DMS153 treated with DMSO at 0.1 percent for 48 hours (cell line): ENCODE measurements around the gene CSMD2.

Experiments used
- DNase-seq: peaks from one replicate; lab custom pipeline; 2025; ENCODE audit not compliant: unreplicated experiment; lab: John Stamatoyannopoulos, UW

Gene CSMD2

DNA sequence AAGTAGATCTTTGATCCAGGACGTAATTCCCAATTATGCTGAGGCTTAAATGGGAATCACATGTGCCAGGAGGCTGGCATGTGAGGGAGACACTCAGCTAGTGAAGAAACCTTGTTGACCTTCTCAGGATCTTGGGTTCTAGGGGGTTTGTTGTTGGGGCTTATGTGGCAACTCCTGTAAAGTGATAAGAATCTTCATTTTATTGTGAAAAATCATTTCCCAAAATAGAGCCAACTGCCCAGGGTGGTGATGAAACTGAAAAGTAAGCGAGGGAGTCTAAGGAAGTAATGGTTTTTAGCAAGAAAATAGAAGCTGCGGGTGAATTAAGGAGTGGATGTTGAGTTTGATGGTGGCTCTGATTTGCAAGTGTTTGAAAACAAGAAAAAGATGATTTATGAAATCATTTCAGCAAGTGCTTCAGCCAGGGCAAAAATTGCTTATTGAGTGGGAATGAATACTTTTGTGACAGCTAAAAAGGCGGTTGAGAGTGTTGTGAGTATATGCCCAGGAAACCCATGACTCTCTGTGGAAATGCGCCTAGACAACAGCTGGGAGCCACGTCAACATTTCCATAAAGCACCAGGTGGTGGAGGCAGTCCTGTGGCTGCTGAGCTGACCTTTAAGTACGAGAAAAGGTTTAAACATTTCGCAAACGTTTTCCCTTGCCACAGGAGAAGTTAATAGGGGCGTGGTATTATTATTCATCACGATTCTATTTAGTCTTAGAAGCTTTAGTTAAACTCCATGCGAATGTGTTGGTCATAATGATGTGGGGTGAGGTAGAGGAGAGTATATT is 198.5 kb downstream of the CSMD2 start:
- DNase-seq, result no peak

DNA sequence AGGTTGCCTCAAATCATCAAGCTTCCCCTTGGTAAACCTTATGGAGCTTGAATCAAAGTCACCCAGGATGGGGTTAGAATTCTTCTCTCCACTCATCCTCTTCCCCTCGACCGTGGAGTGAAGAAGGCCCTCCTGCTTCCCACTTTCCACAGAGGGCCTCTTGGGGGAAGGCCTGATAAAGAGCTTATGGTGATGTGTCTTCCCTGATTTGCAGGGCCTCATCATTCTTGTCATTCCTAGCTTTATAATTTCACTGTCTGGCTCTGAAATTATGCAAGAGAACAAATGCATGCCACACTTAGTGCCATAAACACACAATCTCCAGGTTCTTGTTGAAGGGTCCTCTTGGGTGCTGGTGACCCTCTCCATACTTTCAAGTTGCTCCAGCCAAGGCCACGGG is 199.9 kb downstream of the CSMD2 start:
- no peak for DNase-seq

DNA sequence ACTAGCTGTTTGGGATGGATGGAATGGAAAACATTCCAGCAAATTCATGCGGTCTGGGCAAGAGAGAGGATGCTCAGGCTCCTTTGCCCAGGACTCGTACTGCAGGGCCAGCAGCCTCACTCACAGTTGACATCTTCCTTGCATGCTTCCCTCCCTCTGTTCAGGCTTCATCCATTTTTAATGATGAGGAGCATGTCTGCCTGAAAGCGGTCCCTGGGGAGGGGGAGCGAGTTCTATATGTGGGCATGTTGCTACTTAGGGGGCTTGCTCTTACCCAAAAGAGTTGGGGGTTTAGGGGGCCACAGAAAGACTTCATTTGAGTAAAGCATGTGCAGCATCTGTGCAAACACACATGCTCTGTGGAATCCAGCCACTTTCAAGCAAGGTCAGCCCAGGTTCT is 203.0 kb downstream of the CSMD2 start:
- DNase-seq, result no peak

DNA sequence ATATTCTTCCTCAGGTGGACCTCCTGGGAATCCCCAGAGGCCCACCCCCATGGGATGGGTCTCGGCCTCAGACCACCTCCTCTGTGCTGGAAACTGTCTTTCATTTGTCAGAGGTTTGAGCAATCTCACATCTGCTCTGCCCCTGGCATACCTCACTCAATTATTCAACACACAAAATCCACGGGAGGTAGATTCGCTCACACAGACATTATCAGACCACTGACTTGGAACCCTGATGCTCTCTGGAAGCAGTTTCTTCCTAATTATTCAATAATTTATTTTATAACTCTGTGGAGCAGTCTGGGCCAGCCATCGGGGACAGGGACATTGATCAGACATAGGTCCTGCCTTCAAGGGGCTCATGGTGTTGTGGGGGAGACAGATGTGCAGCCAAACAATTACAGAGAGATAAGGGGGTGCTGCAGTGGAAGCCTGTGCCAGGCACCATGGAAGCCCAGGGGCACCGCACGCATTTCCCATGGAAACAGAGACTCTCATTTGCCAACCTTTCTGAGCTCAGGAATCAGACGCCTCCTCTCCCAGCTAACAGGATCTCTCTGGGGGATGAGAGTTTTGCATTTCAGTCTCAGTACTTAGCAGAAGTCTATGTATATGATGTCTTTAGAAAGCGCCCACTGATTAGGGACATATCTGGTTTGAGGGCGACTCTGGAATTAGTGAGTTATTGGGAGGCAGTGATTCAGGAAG is 204.7 kb downstream of the CSMD2 start:
- no peak for DNase-seq

DNA sequence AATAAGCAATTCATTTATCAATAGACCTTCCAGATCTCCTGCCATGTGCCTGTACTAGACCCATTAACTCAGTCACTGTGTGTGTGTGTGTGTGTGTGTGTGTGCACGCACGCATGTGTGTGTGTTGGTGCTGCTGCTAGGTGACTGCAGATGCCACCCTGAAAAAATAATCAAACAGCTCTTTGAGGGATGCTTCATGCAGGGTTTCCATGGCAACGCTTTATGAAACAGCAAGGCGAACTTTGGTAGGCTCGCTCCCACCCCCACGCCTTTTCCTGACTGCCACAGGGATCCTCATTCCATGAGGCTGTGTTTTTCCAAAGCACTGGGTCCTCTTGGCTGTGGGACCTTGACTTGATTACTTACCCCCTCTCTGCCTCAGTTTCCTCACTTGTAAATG is 207.2 kb downstream of the CSMD2 start:
- DNase-seq, result no peak

DNA sequence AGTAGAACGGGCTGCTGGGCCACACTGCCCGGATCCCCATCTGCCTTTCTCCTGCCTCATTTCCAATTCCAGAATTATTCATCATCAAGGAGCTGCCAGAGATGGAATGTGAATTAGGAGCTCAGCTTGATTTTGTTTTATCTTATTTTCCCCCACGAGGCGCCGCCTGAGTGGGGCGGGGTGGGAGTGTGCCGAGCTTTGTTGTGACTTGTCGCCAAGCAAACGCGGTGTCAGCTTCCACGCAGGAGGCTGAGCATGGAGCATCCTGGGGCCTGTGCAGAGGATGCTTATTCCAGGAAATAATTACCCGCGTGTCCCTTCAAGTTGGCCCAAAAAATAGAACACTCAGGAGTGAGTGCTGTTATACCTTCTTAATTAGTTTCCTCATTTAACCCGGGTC is 209.9 kb downstream of the CSMD2 start:
- DNase-seq, result no peak

DNA sequence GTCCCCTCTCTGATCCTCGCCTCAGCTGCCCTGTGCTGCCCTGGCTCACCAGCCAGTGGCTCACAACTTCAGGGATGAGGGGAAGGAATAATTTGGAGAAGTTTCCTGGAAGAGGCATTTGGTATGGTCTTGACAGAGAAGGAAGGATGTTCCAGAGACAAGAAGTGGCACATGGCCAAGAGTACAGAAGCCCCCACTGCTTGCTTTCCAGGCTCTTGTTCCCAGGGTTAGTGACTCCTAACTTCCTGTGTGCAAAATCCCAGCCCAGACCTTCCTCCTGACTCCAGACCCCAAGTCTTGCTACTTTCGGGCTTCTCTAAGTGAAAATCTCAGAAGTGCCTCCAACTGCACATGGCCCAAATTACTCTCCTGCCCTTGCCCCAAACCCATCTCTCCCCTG is 215.5 kb downstream of the CSMD2 start:
- DNase-seq, result no peak

DNA sequence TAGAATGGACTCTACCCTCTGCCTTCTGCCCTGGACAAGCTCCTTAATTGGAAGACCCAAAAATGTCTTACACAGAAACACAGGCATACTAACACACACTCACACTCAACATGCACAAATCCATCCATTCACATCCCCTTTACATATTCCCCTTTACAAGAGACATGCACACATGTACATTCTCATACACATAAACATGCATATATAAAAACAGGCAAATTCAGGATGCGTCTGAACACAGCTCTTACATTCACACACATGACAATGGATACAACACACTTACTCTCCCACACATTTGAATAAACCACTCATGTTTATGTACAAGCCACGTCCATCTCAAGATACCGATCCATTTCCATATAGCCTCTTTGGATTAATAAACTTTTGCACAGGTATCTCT is 216.7 kb downstream of the CSMD2 start:
- no peak for DNase-seq

DNA sequence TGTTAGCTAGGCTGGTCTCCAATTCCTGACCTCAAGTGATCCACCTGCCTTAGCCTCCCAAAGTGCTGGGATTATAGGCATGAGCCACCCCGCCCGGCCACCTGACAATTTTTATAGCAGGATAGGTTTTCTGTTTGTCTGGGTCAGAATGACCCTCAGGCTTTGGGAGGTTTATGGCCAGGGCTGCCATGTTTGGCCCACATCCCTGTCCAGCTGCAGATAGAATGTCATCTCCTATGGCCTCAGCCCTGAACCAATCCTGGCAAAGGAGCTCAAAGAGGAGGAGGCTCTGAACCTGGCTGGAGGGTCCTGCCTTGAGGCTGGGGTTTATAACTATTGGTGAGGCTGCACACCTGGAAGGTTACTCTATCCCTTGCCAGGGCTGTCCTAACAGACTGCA is 218.2 kb downstream of the CSMD2 start:
- DNase-seq, result no peak

DNA sequence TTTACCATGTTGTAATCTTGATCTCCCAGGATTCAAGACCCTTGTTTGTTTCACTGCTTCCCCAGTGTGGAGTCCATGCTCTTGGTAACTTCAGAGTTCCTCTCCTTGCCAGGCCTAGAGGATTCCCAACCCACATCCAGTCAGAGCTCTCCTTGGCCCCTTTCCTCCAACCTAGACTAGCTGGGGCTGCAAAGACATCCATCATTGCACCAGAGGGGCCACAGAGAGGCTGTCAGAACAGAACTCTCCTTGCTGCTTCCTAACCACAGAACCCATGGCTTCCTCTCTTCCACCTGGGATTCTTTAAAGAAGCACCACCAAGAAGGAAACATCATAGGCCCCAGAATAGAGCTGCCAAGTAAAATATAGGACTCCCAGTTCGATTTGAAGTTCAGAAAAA is 220.2 kb downstream of the CSMD2 start:
- no peak for DNase-seq

DNA sequence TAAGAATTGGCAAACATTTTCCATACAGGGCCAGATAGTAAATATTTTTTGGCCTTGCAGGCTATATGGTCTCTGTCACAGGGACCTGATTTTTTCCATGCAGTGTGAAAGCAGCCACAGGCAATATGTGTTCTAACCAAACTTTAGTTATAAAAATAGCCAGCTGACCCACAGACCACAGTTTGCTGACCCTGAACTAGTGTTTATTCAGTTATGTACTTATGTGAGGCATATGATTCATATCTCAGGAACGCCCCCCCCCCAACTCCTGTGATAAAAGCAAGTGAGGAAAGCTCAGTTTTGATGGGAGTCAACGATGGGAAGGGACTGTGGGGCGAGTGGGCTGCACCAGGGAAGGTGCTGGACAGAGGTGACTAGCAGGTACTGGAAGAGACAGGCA is 221.1 kb downstream of the CSMD2 start:
- DNase-seq, result no peak

DNA sequence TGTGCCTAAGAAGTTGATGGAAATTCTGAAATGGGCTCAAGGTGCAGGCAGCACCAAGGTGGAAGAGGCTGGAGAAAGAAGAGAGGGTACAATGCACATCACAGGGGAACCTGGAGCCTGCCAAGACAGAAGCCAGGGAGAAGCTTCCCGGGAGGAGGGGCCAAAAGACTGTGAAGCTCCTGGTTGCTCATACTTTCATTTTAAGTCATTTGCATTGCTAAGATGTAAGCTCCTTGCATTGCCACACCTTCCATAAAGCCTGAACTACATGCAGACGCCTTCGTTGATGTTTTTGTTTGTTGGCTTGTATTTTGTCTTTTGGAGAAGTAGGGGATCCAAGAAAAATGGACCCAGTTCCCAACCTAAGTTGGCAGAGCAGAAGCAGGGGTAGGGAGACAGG is 232.2 kb downstream of the CSMD2 start:
- DNase-seq, result no peak

DNA sequence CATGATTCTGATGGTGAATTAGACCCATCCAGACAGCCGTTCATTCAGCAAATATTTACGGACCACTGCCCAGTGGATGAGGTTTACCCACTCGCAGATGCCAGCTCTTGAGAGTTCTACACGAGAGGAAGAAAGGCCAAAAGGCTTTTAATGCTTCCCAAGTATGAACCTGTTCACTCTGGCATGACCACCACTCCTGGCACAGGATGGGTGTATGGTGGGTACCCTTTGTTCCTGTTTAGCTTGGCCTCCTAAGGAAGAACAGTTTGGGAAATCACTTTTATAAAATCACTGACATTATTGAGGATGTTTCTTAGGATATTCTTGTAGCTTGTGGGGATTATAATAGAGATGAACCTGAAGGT is 233.9 kb downstream of the CSMD2 start:
- no peak for DNase-seq

DNA sequence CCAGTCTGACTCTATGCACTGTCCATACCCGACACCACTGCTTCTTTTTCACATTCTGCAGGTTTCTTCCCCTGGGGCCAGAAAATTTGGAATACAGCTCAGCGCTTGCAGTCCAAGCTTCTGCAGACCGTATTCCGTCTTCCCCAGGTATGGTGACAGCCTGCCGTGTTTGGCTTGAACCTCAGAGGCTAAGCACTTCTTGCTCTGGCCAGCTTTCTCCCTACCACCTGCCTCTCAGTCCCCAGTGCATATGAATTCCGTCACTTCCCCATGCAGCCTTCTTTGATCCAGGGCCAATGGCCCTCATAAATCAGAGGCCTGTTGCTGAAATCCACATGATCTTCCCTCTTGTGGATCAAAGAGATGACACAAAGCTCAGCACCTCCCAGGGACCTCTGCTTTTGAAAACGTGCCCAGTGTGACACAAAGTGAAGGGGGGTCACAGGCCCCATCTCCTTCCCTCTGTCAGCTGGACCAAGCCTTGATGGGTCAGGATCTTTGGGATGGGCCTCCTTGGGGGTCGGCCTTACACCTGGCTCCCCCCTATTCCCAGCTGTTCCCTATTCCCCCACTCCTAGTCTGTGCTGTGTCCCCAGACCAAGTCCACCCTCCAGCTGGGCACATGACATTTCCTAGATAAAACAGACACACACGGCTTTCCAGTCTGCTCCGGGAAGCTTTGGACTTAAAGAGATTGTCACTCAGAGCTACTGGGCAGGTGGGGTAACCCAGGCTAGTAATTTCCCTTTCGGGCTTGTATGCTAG is 234.5 kb downstream of the CSMD2 start:
- no peak for DNase-seq

DNA sequence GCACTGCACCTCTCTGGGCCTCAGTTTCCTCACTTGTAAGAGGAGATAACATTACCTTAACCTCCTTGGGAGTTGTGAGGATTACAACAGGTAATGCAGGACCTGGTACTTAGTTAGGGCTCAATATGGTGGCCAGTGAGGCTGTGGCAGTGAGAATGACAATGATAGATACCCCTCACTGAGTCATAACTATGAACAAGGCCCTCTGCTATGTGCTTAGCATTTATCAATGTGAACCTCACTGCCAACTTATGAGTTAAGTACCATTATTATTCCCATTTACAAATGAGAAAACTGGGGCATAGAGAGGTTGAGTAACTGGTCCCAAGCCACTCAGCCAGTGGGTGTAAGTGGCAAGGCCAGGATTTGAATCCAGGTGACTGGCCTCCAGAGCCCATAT is 236.8 kb downstream of the CSMD2 start:
- no peak for DNase-seq

DNA sequence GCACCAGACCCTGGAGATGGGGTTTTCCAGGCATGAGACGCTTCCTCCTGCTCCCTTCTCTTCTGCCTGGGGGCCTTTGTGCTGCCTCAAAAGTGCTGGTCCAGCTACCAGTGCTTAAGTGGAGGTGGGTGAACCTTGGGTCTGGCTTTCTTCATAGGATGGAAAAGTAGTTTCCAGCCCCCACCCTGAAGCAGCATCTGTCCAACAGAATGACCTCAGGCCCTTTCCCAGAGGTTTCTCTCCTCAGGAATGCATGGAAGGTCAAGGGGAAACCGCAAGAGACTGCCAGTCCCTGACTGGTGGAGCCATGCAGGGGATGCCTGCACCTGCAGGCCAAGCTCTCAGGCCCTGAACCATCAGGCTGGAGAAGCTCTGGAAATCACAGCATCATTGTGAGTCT is 237.3 kb downstream of the CSMD2 start:
- DNase-seq, result no peak

DNA sequence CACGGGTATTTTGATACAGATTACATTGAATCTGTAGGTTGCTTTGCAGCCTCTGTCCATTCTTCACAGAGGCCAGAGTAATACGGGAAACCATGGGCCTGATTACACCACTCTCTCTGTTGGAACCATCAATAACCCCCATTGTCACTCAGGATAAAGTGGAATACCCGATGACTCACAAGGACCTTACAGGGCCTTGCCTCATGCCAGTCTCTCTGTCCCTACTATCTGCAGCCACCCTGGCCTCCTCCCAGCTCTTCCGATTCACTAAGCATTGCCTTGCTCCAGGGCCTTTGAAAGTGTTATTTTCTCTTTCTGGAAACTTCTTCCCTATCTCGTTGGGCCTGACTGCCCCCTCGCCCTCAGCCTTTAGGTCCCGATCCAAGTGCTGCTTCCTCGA is 239.4 kb downstream of the CSMD2 start:
- no peak for DNase-seq

DNA sequence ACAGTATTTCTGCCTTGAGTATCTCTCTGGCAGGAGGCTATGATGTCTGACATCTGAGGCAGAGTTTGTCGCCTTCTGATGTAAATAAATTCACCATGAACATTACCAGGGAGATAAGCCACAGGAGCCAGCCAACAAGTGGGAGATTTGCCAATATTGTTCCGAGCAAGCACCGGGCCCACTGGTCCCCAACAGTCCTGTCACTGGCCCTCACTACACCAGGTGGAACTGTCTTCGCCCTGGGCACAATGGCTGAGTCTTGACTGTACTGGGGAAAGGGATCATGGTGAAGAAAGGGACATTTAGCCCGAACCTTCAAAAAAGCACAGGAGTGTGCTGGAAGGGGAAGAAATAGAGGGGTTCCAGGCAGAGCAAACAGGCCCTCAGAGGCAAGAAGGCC is 243.7 kb downstream of the CSMD2 start:
- no peak for DNase-seq

DNA sequence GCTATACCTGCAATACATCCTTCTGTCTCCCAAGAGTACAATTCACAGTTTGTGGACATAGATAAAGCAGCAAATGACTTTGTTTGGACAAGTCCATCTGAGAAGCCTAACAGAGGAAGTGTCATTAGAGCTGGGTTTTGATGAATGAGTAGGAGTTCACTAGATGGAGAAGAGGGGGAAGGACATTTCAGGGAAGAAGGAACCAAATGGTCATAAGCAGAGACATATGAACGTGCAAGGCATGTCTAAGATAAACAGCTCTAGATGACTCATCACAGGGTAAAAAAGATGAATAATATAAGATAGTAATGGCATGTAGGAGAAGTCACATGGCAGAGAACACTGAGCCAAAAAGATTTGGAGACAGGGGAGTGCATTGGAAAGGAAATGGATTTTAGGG is 246.7 kb downstream of the CSMD2 start:
- DNase-seq, result no peak

DNA sequence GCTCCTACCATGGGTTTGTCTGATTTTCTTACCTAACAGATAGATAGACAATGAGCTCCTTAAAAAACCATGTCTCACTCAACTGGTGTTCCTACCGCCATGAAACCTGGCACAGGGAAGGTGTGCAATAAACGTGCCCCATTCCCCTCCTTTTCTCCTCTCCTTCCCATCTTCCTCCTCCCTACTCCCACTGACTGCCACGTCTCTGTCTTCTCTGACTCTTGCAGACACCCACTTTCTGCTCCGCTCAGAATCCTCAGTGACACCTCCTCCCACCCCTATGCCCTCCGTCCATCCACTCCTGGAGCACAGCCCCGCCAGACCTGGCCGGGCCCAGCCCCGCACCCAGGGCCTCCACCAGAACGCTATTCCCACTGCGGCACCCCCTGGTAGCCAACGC is 248.2 kb downstream of the CSMD2 start:
- no peak for DNase-seq

DNA sequence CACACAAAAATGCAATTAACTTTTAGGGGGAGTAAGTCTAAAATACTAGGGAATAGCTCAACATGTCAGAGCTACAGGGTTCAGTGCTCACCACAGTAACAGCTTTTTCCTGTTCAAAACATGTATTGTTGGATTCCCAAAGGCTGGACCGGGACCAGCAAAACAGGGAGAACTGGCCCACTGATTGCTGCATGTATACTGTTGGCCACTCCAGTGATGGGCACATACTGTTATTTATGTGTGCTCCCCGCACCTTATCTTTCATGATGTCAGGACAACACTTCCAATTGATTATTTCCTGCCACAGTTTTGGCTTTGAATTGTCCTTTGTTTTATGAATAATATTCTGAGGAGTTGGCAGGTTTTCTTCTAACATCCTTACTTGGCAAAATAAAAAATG is 250.5 kb downstream of the CSMD2 start:
- DNase-seq, result no peak

DNA sequence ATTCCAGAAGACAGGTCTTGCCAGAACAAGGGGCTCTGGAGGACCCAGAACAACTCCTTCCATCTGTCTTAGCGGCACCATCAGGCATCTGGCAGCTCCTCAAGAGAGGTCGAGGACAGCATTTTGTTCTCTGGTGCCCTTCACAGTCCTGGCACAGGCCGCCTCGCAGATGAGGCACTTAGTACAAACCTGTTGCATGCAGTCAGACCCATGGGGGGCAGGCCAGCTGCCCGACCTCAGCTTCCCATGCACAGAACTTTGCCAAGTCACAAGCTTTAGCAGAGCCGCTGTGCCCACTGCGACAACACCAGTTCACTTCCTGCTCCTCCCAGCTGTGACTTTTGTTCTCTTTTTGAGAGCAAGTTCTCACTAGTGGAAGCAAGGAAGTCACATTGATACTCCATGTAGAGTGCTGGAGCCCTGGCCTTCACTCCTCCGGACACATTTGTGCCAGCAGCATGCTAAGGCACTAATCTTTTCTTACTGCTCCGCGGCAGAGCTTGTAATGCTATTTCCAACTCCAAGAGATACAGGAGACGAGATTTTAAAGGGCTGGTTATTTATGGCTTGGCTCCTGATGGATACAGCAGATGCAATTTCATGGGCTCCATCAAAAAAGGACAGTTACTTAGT is 256.6 kb downstream of the CSMD2 start:
- no peak for DNase-seq
